H1 (cell line): ENCODE results near the gene UMPS. TPM values are rescaled to one million over a fixed set of nuclear protein-coding genes. Genes with fewer than 3 reads are reported as not detected.
A peak's percentile ranks its signal among the peaks of the same experiment; 100 is the strongest.

Source experiments
- CTCF ChIA-PET: fragments of 300-600 bp; sonication (Branson Sonifier 250); formaldehyde crosslinking; loops from one replicate; lab custom pipeline; 2021; ENCODE audit not compliant: partially characterized antibody; lab: Charles Lee
- POLR2A ChIA-PET: fragments of 300-600 bp; sonication (Branson Sonifier 250); formaldehyde crosslinking; loops from one replicate; lab custom pipeline; 2021; ENCODE audit warnings: inconsistent platforms; ENCODE audit not compliant: partially characterized antibody; lab: Charles Lee
- DNase-seq, 2 experiments: peaks; one replicate each; pipeline versions ENCODE4 v3.0.0 to v3.0.0-alpha.2; 2010 to 2022; ENCODE audit warnings: low spot score in 2 of 2, low read depth in 1 of 2, mixed read lengths in 1 of 2
- FAIRE-seq: peaks from 2 replicates; lab custom pipeline; 2011; peaks lifted over from hg19 to GRCh38; lab: Jason Lieb, UNC
- H2AFZ ChIP-seq: 2 replicates; pipeline ENCODE4 v1.8.1; 2012; ENCODE audit warnings: low read length, inconsistent platforms
- H2AK5ac ChIP-seq: 2 replicates; pipeline ENCODE4 v1.6.1; 2013; ENCODE audit warnings: low read depth, low read length
- H2BK120ac ChIP-seq: replicated peaks from 2 replicates; pipeline ENCODE3; 2013; ENCODE audit warnings: low read depth, low read length, inconsistent platforms
- H2BK12ac ChIP-seq: 2 replicates; pipeline ENCODE4 v1.6.1; 2013; ENCODE audit warnings: low read depth, low read length
- H2BK15ac ChIP-seq: 2 replicates; pipeline ENCODE4 v1.6.1; 2013; ENCODE audit warnings: low read length
- H2BK20ac ChIP-seq: 2 replicates; pipeline ENCODE4 v1.6.1; 2013; ENCODE audit warnings: low read length
- H2BK5ac ChIP-seq: 2 replicates; pipeline ENCODE4 v1.6.1; 2013; ENCODE audit warnings: low read depth, low read length
- H3K14ac ChIP-seq: 2 replicates; pipeline ENCODE4 v1.6.1; 2013; ENCODE audit warnings: inconsistent platforms; ENCODE audit not compliant: insufficient read length
- H3K18ac ChIP-seq: 2 replicates; pipeline ENCODE4 v1.6.1; 2013; ENCODE audit warnings: low read length; ENCODE audit errors: extremely low read depth
- H3K23ac ChIP-seq: 2 replicates; pipeline ENCODE4 v1.6.1; 2013; ENCODE audit warnings: inconsistent platforms; ENCODE audit not compliant: insufficient read length
- H3K23me2 ChIP-seq: 2 replicates; pipeline ENCODE4 v1.6.1; 2013; ENCODE audit warnings: low read depth, low read length
- H3K27ac ChIP-seq: 2 replicates; pipeline ENCODE4 v1.6.1; 2011; ENCODE audit warnings: low read depth, low read length, inconsistent platforms
- H3K27me3 ChIP-seq, 4 experiments: replicated peaks in 1 of 4; 1 replicate in 1 of 4; 2 replicates in 3 of 4; pipeline versions ENCODE4 v1.6.1 to v1.8.1; 2011 to 2013; ENCODE audit warnings: low read length in 3 of 4, mild to moderate bottlenecking in 3 of 4, inconsistent platforms in 2 of 4, mixed read lengths in 2 of 4, moderate library complexity in 1 of 4; ENCODE audit not compliant: control insufficient read depth in 3 of 4, insufficient read depth in 3 of 4; ENCODE audit errors: extremely low read depth in 1 of 4
- H3K36me3 ChIP-seq, 4 experiments: 2 replicates each; pipeline versions ENCODE4 v1.6.1 to v1.8.1; 2011 to 2013; ENCODE audit warnings: mild to moderate bottlenecking in 4 of 4, low read length in 3 of 4, moderate library complexity in 2 of 4, control low read depth in 1 of 4, inconsistent platforms in 1 of 4; ENCODE audit not compliant: insufficient read depth in 4 of 4, control insufficient read depth in 2 of 4
- H3K4ac ChIP-seq: replicated peaks from 2 replicates; pipeline ENCODE3; 2013; ENCODE audit warnings: low read length, low read depth, mixed read lengths, inconsistent platforms; ENCODE audit not compliant: insufficient read length
- H3K4me1 ChIP-seq, 4 experiments: replicated peaks in 1 of 4; 1 replicate in 1 of 4; 2 replicates in 3 of 4; pipeline versions ENCODE4 v1.6.1 to v1.8.1; 2011 to 2013; ENCODE audit warnings: low read length in 3 of 4, inconsistent platforms in 2 of 4, mixed read lengths in 1 of 4; ENCODE audit not compliant: insufficient read depth in 4 of 4, control insufficient read depth in 3 of 4
- H3K4me2 ChIP-seq, 2 experiments: 2 replicates each; pipeline versions ENCODE4 v1.6.1 to v1.8.1; 2011 to 2013; ENCODE audit warnings: low read depth in 2 of 2, low read length in 2 of 2, control low read depth in 1 of 2, inconsistent platforms in 1 of 2, mild to moderate bottlenecking in 1 of 2; ENCODE audit not compliant: insufficient read depth in 1 of 2
- H3K4me3 ChIP-seq, 4 experiments: fragments of 200-600, 300-600 bp in 1 of 4; sonication (generic), shearing (Covaris generic), sonication (Bioruptor Twin) in 1 of 4; 2 replicates each; pipeline versions ENCODE4 v1.5.1 to v1.8.1; 2011 to 2016; ENCODE audit warnings: low read length in 4 of 4, low read depth in 3 of 4, control low read depth in 2 of 4, inconsistent platforms in 2 of 4, mild to moderate bottlenecking in 2 of 4, mixed read lengths in 1 of 4, moderate library complexity in 1 of 4; ENCODE audit not compliant: insufficient read depth in 2 of 4; ENCODE audit errors: extremely low read depth in 1 of 4
- H3K56ac ChIP-seq: replicated peaks from 2 replicates; pipeline ENCODE3; 2013; ENCODE audit warnings: low read depth, mild to moderate bottlenecking, mixed read lengths, low read length, inconsistent platforms; ENCODE audit not compliant: insufficient read length
- H3K79me1 ChIP-seq: 2 replicates; pipeline ENCODE4 v1.6.1; 2013; ENCODE audit warnings: low read depth, low read length, control low read depth
- H3K79me2 ChIP-seq, 2 experiments: 2 replicates each; pipeline versions ENCODE4 v1.6.1 to v1.8.1; 2012 to 2013; ENCODE audit warnings: low read length in 2 of 2, mild to moderate bottlenecking in 2 of 2, inconsistent platforms in 1 of 2; ENCODE audit not compliant: insufficient read depth in 2 of 2, control insufficient read depth in 1 of 2
- H3K9ac ChIP-seq, 4 experiments: replicated peaks in 1 of 4; 1 replicate in 1 of 4; 2 replicates in 3 of 4; pipeline versions ENCODE4 v1.6.1 to v1.8.1; 2011 to 2013; ENCODE audit warnings: low read depth in 3 of 4, low read length in 3 of 4, control low read depth in 2 of 4, mild to moderate bottlenecking in 2 of 4, moderate library complexity in 2 of 4, inconsistent platforms in 1 of 4; ENCODE audit errors: extremely low read depth in 1 of 4
- H3K9me3 ChIP-seq, 2 experiments: 2 replicates each; pipeline versions ENCODE4 v1.6.1 to v1.8.1; 2012 to 2013; ENCODE audit warnings: mild to moderate bottlenecking in 2 of 2, moderate library complexity in 2 of 2, control low read depth in 1 of 2, inconsistent platforms in 1 of 2, low read depth in 1 of 2, low read length in 1 of 2, mixed read lengths in 1 of 2; ENCODE audit not compliant: insufficient read depth in 2 of 2
- H4K20me1 ChIP-seq, 2 experiments: replicated peaks in 1 of 2; 2 replicates each; pipeline versions ENCODE3 to v1.8.1; 2011 to 2013; ENCODE audit warnings: inconsistent platforms in 2 of 2, low read length in 2 of 2, mild to moderate bottlenecking in 1 of 2; ENCODE audit not compliant: insufficient read depth in 2 of 2, control insufficient read depth in 1 of 2
- H4K5ac ChIP-seq: 2 replicates; pipeline ENCODE4 v1.6.1; 2013; ENCODE audit warnings: low read length, low read depth, mixed read lengths, inconsistent platforms; ENCODE audit not compliant: insufficient read length
- H4K8ac ChIP-seq: 2 replicates; pipeline ENCODE4 v1.8.0; 2013; ENCODE audit warnings: mild to moderate bottlenecking, moderate library complexity, low read length, inconsistent platforms; ENCODE audit not compliant: insufficient read depth; ENCODE audit errors: extremely low read depth
- H4K91ac ChIP-seq: replicated peaks from 2 replicates; pipeline ENCODE3; 2013; ENCODE audit warnings: low read length, mixed read lengths, inconsistent platforms; ENCODE audit not compliant: insufficient read length
- BRCA1 ChIP-seq: IDR thresholded peaks from 2 replicates; pipeline ENCODE4 v1.6.1; 2012; ENCODE audit warnings: low read depth, low read length, improper control_type of control experiment
- CHD2 ChIP-seq: IDR thresholded peaks from 2 replicates; pipeline ENCODE4 v1.6.1; 2012; ENCODE audit warnings: low read length, improper control_type of control experiment
- GABPA ChIP-seq: IDR thresholded peaks from 2 replicates; pipeline ENCODE4 v1.6.1; 2011; ENCODE audit warnings: mild to moderate bottlenecking, low read length, moderate library complexity, borderline replicate concordance; ENCODE audit not compliant: insufficient read depth
- HDAC6 ChIP-seq: IDR thresholded peaks from one replicate; pipeline ENCODE4 v1.7.1; 2012; ENCODE audit warnings: low read depth, mild to moderate bottlenecking, inconsistent platforms, low read length, moderate library complexity
- RNF2 ChIP-seq: fragments of 200-900, 300-1000 bp; sonication (generic); IDR thresholded peaks from 2 replicates; pipeline ENCODE4 v1.7.1; 2016; ENCODE audit warnings: borderline replicate concordance, low read depth, mild to moderate bottlenecking, antibody characterized with exemption, low read length; ENCODE audit not compliant: poor library complexity, severe bottlenecking; ENCODE audit errors: missing control alignments
- SIRT6 ChIP-seq: IDR thresholded peaks from one replicate; pipeline ENCODE4 v1.7.1; 2012; ENCODE audit warnings: low read length, inconsistent platforms
- YY1 ChIP-seq: IDR thresholded peaks from 2 replicates; pipeline ENCODE4 v1.6.1; 2011; ENCODE audit warnings: low read depth, mild to moderate bottlenecking, low read length
- WGBS, 2 experiments: shearing (Covaris generic) in 1 of 2; methylation state at CpG; one replicate each; pipeline versions ENCODE4 v1.1.6 to v1.1.7; 2013 to 2015; ENCODE audit warnings: low lambda C conversion rate in 2 of 2, mixed read lengths in 2 of 2, inconsistent platforms in 1 of 2, low coverage in 1 of 2, missing lambda C conversion rate in 1 of 2; ENCODE audit not compliant: insufficient replicate concordance in 2 of 2, insufficient coverage in 1 of 2, insufficient read length in 1 of 2; ENCODE audit errors: extremely low coverage in 1 of 2, missing lambda C conversion rate in 1 of 2; 5-methylcytosine and 5-hydroxymethylcytosine counted together
- polyA plus RNA-seq, 7 experiments: library from polyadenylated mRNA; depleted of rRNA in 3 of 7; stranded (reverse) in 5 of 7; unstranded in 2 of 7; fragments of >200 nt in 5 of 7; fragments of 200-250 nt in 2 of 7; gene quantifications; 1 replicate in 5 of 7; 2 replicates in 1 of 7; 4 replicates in 1 of 7; pipeline versions ENCODE4 v1.2.1 to v1.2.3, GENCODE V29; 2011 to 2013; ENCODE audit warnings: missing spikeins in 2 of 7, mixed read lengths in 2 of 7
- total RNA-seq: library from RNA; stranded (reverse); fragmentation: NEBNext Ultra II Directional; extraction: Animal tissue kit (Norgen Biotek cat#: 25700); gene quantifications from 2 replicates; pipeline ENCODE4 v1.2.1, GENCODE V29; 2021
- TF ChIP-seq, protein P1 (sequence below): IDR thresholded peaks from 2 replicates; pipeline ENCODE4 v1.6.1; 2011; ENCODE audit warnings: low read depth, mild to moderate bottlenecking, low read length; ENCODE audit not compliant: insufficient read depth

UMPS gene
- total and polyA plus RNA-seq, 2 of the 8 experiments (the other 6 are each of a cell fraction or from before 2014, with no cell fraction given) = 32.8 to 59.0 TPM

GRCh38 chr3:124730941-124731297 lies 667 bp downstream of the UMPS start:
- H3K9me3 ChIP-seq = no peaks in the 10 kb centered on the region
- no peak overlapping the region for H3K23ac ChIP-seq
- peaks cover 15 to 49% of the 10 kb centered on the region in 2 experiments for H3K79me2 ChIP-seq
- peak overlapping the region; percentile 95; the same call in 1 of the 2 replicates for H3K27ac ChIP-seq
- no peaks in the 10 kb centered on the region; a peak in 2 of 7 replicates for H3K27me3 ChIP-seq
- peaks cover 6% of the 10 kb centered on the region for H3K23me2 ChIP-seq
- no peak overlapping the region for H2AK5ac ChIP-seq
- H2BK20ac ChIP-seq = no peak overlapping the region
- ChIA-PET CTCF (interaction anchor here (0.8 to 1.8 kb wide), 9 partner anchors 10 to 171 kb away, joined by 3 to 7 read pairs (median 3); no protein-coding TSS in a partner anchor), POLR2A (interaction anchor here (0.8 to 5.5 kb wide), 7 partner anchors 9 to 168 kb away, joined by 3 to 50 read pairs (median 4); no protein-coding TSS in a partner anchor)
- no peak overlapping the region for H3K4ac ChIP-seq
- no peak overlapping the region for H2BK120ac ChIP-seq
- H2BK5ac ChIP-seq = no peak overlapping the region
- no peak overlapping the region for H3K14ac ChIP-seq
- no peak overlapping the region for H2BK12ac ChIP-seq
- H4K5ac ChIP-seq = no peak overlapping the region
- DNase-seq (no peak), FAIRE-seq (no peak)
- H3K56ac ChIP-seq = no peak overlapping the region
- peak overlapping the region; percentile 98; the same call in 1 of the 2 replicates for H3K18ac ChIP-seq
- H3K9ac ChIP-seq = peak overlapping the region in 3 of 4 experiments; percentile 97 to 99 (median 98); a peak in 6 of 7 replicates
- no peak overlapping the region for H2AFZ ChIP-seq
- peaks cover 0 to 14% (median 3%) of the 10 kb centered on the region in 4 experiments; a peak in 6 of 8 replicates for H3K36me3 ChIP-seq
- peaks cover 0 to 5% (median 0%) of the 10 kb centered on the region in 4 experiments; a peak in 1 of 7 replicates for H3K4me1 ChIP-seq
- 33% methylated on average over 13 of the region's 13 CpGs; no CpG with 5 or more reads in 1 of the 2 experiments for WGBS, 2 experiments
- peak overlapping the region; percentile 89 to 100 (median 95) for H3K4me3 ChIP-seq
- no peaks in the 10 kb centered on the region; the same call in 1 of the 2 replicates for H3K79me1 ChIP-seq
- H3K4me2 ChIP-seq = peak overlapping the region; percentile 81 to 85
- H2BK15ac ChIP-seq = no peak overlapping the region
- peaks cover 2 to 3% of the 10 kb centered on the region in 2 experiments for H4K20me1 ChIP-seq
- TF ChIP-seq HDAC6 = no peak
- TF ChIP-seq, protein P1, sequence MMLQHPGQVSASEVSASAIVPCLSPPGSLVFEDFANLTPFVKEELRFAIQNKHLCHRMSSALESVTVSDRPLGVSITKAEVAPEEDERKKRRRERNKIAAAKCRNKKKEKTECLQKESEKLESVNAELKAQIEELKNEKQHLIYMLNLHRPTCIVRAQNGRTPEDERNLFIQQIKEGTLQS = no peak
- no peak for TF ChIP-seq RNF2
- no peak for TF ChIP-seq CHD2
- TF ChIP-seq GABPA = no peak
- TF ChIP-seq BRCA1 = no peak
- TF ChIP-seq SIRT6 = no peak
- TF ChIP-seq YY1 = no peak
- H4K91ac ChIP-seq = no peak overlapping the region
- peak overlapping the region; percentile 99; the same call in 1 of the 2 replicates for H4K8ac ChIP-seq
